ENCODE results near the gene FGF11.
A peak's percentile ranks its signal among the peaks of the same experiment; 100 is the strongest.

Gene FGF11

DNA sequence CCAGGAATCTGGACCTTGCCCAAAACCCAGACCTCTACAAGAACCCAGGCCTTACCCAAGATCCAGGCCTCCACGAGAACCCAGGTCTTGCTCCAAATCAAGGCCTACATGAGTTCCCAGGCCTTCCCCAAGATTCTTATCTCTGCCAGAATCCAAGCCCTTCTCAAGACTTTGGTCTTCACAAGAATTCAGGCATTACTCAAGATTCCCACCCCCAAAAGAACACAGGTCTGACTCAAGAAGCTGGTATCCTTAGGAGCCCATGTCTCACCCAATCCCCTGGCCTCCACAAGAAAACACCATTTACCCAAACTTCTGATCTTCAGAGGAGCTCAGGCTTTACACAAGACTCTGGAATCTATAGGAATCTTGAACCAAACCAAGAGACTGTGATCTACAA is 8.1 kb upstream of the FGF11 start:
- DNase-seq: no peak

DNA sequence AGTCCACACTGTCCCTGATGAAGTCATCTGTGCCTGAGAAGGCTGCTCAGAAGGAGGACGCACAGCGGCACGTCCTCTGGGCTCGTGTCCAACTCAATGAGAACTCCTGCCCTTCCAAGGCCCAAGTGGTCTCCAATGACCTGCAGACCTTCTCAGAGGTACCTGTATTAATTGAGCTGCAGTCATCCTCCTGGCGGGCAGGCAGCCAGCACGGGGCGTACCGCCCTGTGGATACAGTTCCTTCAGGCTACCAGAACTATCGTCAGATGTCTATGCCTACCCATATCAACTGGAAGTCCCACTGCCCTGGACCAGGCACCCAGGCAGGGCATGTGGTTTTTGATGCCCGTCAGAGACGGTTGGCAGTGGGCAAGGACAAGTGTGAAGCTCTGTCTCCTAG is 7.0 kb upstream of the FGF11 start:
- no peak for DNase-seq

DNA sequence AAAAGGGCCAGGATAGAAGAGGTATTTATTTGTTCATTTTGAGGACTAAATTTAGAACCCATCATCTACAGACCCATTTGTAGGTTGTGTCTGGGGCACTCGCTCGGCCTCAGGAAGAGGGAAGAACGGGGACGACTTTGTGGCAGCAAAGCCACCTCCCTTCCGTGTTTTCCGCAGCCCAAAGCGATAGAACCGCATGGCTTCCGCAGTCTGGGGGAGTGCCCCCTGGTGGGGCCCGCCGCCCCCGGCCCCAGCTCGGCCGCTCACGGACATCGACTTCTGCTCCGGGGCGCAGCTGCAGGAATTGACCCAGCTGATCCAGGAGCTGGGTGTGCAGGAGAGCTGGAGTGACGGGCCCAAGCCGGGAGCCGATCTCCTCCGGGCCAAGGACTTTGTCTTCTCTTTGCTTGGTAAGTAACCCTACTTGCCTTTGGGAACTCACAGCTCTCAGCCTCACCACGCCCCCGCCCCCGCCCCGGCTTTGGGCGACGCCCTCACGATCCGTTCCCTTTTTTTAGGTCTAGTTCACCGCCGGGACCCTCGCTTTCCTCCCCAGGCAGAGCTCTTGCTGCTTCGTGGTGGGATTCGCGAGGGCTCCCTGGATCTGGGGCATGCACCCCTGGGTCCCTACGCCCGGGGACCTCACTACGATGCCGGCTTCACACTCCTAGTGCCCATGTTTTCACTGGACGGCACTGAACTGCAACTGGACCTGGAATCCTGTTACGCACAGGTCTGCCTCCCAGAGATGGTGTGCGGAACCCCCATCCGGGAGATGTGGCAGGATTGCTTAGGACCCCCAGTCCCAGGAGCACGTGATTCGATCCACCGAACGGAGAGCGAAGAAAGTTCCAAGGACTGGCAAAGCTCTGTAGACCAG is 3.4 kb upstream of the FGF11 start:
- DNase-seq: peak; percentile 46 to 90 (median 74)

DNA sequence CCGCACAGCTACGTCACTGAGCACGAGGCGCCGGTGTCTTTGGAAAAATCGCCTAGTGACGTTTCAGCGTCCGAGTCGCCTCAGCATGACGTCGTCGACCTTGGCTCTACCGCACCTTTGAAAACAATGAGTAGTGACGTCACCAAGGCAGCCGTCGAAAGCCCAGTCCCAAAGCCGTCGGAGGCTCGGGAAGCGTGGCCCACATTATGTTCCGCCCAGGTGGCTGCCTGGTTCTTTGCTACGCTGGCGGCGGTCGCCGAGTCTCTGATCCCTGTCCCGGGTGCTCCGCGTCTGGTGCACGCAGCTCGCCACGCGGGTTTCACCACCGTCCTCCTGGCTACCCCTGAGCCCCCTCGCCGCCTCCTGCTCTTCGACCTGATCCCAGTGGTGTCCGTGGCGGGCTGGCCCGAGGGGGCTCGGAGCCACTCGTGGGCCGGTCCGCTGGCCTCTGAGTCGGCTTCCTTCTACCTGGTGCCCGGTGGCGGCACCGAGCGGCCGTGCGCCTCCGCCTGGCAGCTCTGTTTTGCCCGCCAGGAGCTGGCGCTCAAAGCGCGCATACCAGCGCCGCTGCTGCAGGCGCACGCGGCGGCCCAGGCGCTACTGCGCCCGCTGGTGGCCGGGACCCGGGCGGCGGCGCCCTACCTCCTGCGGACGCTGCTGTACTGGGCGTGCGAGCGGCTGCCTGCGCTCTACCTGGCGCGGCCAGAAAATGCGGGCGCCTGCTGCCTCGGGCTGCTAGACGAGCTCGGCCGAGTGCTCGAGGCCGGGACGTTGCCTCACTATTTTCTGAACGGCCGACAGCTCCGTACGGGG is 2.5 kb upstream of the FGF11 start:
- DNase-seq: peak; percentile 69 to 86 (median 74)

DNA sequence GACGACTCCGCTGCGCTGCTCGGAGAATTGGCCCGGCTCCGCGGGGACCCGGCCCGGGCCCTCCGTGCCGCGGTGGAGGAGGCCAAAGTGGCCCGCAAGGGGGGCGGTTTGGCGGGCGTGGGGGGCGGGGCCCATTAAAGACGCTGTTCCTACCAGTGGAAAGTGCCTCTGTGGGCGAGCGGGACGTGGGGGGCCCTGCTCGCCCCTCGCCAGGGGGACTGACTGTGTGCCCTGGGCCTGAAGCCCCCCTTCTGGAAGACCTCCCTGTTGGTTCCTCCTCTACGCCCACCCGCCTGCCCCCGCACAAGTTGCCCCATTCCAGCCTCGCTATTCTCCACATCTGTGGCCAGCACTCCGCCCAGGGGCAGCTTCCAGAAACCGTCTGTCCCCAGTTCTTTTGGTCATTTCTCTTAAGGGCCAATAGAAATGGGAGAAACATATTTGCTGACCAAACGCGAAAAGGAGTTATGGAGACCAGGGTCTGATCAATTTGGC is 1.9 kb upstream of the FGF11 start:
- no peak for DNase-seq

DNA sequence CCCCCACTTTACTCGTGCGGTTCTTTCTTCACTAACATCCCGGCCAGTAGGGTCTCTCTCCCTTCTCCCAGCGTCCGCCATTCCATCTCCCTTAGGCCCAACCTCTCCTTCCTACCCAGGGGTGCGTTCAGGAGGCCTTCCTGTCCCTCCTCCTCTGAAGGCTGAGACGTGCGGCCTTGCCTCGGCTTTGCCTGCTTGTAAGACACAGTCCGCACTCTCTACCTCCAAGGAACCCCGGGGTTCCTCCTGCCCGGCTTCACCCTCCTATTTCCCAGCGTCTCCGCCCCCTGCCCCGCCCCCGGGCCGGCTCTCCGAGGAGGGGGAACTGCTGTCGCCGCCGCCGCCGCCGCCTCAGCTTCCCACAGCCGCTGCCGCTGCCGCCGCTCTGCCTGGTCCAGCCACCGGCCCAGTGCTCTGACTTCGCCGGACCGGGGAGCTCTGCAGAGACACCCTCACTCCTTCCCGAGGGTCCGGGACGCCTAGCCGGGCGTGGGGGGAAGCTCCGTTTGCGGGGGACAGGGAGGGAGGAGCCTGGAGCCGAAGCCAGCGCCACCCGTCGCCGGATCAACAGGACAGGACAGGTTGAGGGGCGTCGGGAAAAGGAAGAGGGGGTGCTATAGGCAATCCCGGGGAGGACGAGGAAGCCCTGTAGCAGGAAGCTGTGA is 1.2 kb upstream of the FGF11 start:
- peak in 5 of 6 experiments; percentile 41 to 62 (median 50) for DNase-seq

DNA sequence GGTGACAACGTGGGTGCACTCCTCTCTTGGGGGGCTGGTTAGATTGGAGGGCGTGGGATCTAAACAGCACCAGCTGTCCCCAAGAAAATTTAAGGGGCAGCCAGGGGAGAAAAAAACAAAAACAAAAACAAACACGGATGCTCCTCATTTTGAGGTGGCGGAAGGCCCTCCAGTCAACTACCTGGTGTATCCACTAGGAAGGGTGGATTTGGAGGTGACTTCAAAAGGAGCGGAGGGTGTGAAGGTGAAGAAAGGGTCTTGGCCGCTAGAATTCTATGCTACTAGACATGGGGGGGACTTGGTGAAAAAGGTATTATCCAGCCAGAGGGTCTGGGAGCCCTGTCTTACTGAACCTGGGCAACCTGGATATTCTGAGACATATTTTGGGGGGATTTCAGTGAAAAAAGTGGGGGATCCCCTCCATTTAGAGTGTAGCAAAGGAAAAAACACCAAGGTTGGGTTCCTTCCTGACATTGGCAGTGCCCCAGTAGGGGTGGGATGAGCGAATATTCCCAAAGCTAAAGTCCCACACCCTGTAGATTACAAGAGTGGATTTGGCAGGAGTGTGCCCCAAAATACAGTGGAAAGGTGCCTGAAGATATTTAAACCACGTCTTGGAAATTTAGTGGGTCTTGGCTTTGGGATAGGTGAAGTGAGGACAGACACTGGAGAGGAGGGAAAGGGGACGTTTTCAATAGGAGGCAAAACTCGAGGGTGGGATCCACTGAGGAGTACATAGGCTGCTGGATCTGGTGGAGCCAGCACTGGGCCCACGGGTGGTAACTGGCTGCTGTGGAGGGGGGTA is 454 bp upstream of the FGF11 start:
- DNase-seq: peak in 1 of 6 experiments; percentile 44

DNA sequence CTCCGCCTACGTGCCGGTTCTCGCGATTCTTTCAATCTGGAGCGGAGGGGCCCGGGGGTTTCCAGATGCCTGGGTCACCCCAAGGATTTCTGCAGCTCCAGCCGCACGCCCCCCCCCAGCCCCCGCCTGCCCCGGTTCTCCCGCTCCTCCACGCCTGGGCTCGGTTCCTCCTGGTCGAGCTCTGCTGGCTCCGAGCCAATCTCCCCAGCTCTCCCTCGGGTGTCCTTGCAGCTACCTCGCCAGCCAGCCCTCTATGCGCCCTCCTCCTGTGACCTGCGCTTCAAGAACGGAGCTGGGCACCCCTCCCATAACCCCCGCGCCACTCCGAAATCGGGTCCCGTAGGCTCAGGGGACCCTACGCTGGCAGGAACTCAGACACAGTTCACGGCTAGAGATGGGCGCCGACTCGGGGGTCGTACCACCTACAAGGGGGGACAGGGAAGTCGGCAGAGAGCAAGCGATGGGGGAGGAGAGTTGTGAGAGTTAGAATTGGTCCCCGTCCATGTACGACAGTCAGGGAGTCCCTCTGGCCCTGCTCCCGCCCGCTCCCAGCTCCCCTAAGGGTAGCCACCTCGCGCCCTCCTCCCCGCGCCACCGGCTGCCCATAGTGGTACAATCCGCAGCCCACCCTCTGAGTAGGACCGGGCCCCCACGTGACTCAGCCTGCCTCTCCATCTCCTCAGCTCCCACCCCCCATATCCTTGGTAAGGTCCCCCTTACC is 961 bp downstream of the FGF11 start:
- peak in 4 of 6 experiments; percentile 33 to 41 (median 34) for DNase-seq

DNA sequence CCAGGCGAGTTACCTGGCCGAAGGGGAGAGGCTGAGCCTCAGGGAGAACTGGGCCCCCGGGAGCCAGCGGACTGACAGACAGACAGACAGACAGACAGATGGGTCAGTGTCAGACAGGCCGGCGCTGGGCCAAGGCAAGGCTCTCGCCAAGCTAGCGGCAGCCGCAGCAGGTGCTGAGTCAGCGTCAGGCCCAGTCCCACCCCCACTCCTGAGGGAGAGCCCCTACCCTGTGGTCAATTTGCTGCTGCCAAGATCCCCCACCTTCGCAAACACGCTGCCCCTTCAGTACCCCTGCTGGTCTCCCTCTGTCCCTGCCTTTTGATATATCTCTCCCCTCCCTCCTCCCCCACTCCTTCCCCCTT is 1.5 kb downstream of the FGF11 start:
- DNase-seq: no peak

DNA sequence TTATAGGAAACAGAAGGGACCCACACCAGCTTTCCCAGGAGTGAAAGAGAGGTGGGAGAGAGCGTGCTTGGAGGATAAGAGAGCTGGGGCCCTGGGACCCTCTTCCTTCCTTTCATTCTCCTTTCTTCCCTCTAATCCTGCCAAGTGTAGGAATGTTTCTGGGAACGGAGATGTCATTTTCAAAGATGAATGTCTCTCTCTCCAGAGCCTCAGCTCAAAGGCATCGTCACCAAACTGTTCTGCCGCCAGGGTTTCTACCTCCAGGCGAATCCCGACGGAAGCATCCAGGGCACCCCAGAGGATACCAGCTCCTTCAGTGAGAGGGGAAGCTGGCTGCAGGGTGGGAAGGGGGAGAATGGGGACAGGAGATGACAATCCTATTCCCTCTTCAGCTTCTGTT is 2.0 kb downstream of the FGF11 start:
- no peak for DNase-seq

DNA sequence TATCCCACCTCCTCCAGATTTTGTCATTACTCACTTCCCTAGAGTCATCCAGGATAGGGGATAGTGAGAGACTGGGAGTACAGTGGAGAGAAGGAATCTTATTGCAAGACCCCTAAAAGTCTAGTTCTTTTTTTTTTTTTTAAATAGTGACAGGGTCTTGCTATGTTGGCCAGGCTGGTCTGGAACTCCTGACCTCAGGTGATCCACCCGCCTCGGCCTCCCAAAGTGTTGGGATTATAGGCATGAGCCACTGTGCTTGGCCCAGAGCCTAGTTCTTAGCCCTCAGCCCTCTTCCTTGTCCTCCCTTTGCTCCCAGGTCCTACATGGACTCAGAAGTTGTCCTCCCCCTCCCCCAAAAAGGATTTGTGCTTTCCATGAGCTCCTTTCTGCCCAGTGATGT is 2.8 kb downstream of the FGF11 start:
- DNase-seq: no peak

DNA sequence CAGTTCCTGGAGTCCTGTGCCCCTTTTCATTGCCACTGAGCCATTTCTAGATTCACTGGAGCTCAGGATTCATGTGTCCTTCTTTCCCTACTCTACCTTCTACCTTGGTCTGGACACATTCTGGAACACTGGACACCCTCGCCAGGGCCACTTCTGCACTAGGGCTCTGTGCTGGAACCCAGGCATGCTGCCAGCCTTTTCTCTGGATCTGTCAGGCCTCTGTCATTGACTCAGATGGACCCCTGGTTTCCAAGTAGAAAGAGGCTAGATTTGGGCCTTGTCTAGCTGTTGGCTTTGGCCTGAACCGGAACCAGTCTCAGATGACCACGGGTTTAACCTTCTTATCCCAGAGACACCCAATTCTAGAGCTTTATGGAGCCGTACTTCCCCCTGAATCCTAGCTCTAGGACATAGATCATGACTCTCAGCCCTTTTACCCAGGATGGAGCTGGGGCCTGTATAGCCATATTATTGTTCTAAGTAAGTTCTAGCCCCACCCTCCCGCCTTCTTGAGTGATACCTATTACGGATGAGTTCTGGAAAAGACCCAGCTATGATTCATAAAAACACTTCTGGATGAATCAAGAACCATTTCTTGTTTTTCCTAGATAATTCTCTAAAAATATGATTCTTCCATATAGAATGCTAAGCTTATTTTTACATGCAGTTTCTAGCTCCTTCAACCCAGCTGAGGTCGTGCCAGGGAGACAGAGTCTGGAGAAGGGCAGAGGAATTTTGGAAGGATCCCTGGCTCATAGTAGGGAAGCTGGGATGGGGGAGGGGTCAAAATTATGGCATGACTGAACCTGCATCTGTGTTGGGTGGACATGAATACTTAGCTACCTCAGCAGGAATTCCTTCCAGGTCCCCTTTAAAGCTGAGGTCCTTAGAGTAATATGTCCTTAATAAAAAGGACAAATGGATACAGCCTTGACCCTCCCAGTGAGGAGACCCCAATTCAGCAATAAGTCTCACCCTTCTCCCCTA is 4.5 kb downstream of the FGF11 start:
- no peak for DNase-seq

DNA sequence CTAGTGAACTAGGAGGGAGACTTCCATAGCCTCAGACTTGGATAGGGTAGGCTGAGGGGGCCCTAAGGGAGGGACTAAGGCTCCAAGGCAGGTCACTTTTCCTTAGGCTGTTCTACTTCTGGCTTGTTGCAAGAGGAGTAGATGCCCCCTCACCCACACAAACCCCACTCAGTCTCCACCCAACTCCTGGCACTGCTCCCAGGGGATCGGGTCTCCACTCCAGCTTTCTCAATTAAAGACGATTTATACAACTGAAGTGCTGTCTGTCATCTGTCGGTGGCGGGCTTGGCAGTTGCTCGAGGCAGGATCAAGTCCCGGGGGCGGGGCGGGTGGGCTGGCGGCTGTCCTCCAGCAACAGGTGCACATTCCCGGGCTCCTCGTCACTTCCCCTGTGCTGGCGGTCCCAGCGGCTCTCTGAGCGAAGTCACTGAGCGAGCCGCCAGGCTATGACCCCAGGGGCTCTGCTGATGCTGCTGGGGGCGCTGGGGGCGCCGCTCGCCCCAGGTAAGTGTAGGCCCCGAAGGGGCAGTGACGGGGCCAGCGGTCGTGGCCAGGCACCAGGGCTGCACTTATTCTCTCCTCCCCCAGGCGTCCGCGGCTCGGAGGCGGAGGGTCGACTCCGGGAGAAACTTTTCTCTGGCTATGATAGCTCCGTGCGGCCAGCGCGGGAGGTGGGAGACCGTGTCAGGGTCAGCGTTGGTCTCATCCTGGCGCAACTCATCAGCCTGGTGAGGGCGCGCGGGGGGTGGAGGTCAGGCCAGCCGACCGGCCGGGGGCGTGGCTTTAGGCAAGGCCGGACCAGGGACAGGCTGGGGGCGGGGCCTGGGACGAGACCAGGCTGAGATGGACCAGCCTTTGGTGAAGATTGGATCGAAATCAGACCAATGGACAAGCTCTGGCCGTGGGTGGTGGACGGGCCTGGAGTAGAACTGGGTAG is 5.6 kb downstream of the FGF11 start, which contains the start of gene CHRNB1:
TSS of gene CHRNB1 (plus strand) at position 380 of the 937 bp plus-strand sequence. CDS start at position 447, 67 bp downstream.
- DNase-seq: peak in 3 of 6 experiments; percentile 10 to 24 (median 13)

DNA sequence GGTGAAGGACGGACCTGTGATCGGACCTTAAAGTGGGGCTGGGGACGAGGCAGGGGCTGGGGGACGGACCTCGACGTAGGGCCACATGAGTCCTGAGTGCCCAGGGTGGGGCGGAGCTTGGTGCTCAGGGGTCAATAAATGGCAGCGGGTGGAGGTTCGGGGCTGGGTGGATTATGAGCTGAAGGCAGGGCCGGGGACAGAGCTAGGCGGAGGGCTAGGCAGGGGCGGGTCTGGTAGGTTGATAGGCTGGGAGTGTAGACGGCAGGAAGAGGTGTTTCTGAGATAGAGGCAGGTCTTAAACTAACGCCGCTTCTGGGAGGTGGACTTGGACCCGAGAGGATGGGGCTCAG is 6.3 kb downstream of the FGF11 start:
- peak in 4 of 6 experiments; percentile 21 to 39 (median 28) for DNase-seq

DNA sequence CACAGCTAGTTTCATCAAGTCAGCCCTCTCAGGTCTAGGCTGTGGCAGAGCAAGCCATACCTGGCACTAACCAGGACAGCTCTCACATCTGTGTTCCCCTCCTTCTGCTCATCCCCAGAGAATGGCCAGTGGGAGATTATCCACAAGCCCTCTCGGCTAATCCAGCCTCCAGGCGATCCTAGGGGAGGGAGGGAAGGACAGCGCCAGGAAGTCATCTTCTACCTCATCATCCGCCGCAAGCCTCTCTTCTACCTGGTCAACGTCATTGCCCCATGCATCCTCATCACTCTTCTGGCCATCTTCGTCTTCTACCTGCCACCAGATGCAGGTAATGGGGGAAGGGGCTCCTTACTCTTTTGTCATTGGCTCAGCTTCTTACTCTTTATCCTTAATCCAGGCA is 9.1 kb downstream of the FGF11 start:
- no peak for DNase-seq

DNA sequence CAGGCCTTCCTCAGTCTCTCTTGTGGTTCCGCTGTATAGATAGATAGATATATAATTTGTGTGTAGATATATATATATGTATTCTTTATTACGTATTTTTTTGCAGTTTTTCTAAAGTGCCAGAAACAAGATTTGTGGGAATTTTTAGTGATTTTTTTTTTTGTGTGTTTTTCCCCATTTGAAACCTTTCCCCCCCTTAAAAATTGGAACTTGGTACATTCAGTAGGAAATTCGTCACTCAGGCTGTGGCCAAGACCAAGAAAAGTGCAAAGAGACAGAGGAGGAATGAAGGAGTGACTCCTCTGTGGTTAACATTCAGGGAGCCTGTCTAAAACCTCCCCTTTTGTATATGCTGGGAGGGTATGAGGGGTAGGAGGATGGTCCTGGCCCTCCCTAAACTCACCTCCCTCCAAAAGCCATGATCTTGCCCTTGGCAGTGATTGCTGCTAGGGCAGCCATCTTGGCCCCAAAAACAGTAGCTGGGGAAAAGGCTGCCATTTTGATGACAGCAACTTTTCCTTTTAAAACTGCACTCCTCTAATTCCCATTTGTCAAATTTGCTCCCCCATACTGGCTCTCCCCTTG is 20.7 kb downstream of the FGF11 start:
- DNase-seq: no peak

DNA sequence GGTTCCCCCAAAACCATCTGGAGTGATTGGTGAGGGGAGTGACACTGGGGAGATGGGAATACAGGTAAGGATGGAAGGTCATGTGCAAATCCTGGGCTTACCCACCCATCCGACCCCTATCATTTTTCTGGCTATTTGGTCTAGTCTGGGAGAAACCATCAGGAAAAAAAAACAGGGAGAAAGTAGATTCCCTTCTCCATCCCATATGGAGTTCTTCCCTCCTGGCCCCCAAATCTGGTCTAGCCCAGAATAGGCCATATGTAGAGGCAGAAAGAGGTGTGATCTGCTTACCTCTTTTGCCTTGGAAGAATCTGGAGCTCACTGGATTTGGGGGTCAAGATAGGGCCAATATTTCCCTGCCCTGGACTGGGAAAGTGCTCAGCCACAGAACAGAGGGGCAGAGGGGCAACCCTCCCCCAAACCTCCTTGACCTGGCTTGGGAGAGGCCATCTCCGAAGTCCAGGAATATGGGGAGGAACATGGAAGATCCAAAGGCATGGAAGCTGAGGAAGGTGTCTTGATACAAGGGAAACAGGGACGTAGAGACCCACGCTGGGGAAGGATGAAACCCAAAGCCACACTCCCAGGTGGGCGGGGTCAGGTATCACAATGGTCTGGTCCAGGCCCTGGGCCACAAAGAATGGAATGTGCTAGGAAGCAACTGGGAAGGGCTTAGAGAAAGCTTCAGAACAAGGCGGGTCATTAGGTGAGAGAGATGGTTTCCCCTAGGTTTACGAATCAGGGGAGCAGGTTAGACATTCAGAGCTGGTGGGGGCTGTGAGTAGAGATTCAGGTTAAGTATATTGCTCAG is 21.7 kb downstream of the FGF11 start:
- no peak for DNase-seq

Measured in stimulated activated naive CD4-positive, alpha-beta T cell (primary cell).